Loucy (cell line): Measurements from ENCODE around the gene ARHGAP19.

Source experiments
- CTCF ChIP-seq: fragments of 200-600 bp; sonication (generic); conservative IDR thresholded peaks from 2 replicates; pipeline ENCODE4 v1.5.1; 2014; ENCODE audit warnings: mild to moderate bottlenecking, antibody characterized with exemption, low read length
- EZH2phosphoT487 ChIP-seq: fragments of 200-600 bp; IDR thresholded peaks from 2 replicates; pipeline ENCODE4 v1.6.1; 2018; ENCODE audit warnings: antibody characterized with exemption, mild to moderate bottlenecking, moderate library complexity, borderline replicate concordance

GRCh38 chr10:97222326-97222961, 70.0 kb downstream of the ARHGAP19 start:
- TF ChIP-seq CTCF (no peak), EZH2phosphoT487 (no peak)
